ENCODE measurements around the gene PLXNA4. TPM values are rescaled to one million over a fixed set of nuclear protein-coding genes. Genes with fewer than 3 reads are reported as not detected.

PLXNA4 gene
- polyA plus RNA-seq, 2 of the 4 experiments (the other 2 are of a cell fraction) = 0.12 to 0.34 TPM

DNA sequence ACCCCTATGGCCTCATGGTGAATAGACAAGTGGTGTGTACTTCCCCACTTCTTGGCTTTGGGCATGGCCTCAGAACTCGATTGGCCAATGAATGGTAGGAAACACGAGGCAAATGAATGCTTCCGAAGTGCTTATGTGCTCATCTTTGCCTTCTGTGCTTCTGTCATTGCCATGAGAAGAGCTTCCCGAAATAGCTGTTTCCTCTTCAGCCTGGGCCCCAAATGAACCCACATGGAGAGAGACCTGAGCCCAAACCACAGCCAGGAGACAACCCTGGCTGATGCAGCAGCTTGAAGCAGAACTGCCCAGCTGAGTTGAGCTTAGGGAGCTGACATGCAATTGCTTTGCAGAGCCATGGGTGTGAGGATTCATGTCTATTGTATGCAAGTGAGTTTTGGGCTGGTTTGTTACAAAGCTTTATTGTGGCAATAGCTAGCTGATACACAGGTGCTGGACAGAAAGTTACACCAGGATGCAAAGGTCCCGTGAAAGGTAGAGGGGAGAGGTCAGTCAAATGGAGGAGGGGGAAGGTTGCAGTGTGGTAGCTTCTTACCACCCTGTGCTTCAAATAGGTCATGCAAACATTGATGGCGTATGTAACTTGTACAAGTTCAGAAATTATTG lies 328.2 kb downstream of the PLXNA4 start:
- peaks cover 14% of the 10 kb centered on the region; the same call in 2 of the 3 replicates for H3K9me3 ChIP-seq
- ChIA-PET CTCF (interaction anchor here (1.1 to 13.1 kb wide), 6 partner anchors 10 to 389 kb away, joined by 4 to 170 read pairs (median 7); no protein-coding TSS in a partner anchor), POLR2A (no interaction called here)
- WGBS (ENCODE audit: missing lambda C conversion rate) = 59% methylated on average over 6 of the region's 6 CpGs
- FAIRE-seq (no peak), ATAC-seq (no peak), DNase-seq (ENCODE audit: low read depth in 1 of 2, low spot score in 1 of 2) (no peak)
- no peak overlapping the region for H3K4me3 ChIP-seq
- no peak for TF ChIP-seq RFX5 (IDR thresholded peaks at IDR 0.05)
- no peak for TF ChIP-seq MAZ (IDR thresholded peaks at IDR 0.05; ENCODE audit: borderline replicate concordance, low read depth, low read length)
- H3K27ac ChIP-seq = no peak overlapping the region
- H3K4me2 ChIP-seq = no peak overlapping the region
- H3K4me1 ChIP-seq = peaks cover 24% of the 10 kb centered on the region

DNA sequence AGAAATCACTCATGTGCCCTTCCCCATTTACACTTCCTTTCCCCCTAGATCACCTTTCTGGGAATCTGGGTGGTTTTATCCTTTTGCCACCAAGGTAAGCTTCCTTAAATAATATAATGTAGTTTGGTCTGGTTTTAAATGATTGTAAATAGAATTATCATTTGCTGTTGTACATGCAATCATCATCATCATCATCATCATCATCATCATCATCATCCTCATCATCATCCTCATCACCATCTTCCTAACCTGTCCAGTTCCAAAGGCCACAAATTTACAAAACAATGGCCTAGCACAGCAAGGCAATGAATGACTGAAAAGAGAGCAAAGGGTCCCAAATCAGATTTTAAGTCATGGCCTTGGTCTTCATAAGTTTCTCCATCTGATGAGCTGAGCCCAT lies 329.7 kb downstream of the PLXNA4 start:
- Histone ChIP-seq H3K4me3 (no peak overlapping the region), H3K4me1 (peaks cover 20% of the 10 kb centered on the region), H3K9me3 (peaks cover 14% of the 10 kb centered on the region; the same call in 2 of the 3 replicates), H3K27ac (no peak overlapping the region), H3K4me2 (no peak overlapping the region)
- no peak for DNase-seq (ENCODE audit: low read depth in 1 of 2, low spot score in 1 of 2)
- FAIRE-seq = no peak
- ChIA-PET CTCF (interaction anchor here (1.0 to 13.1 kb wide), 4 partner anchors 20 to 388 kb away, joined by 3 to 170 read pairs (median 24); no protein-coding TSS in a partner anchor), POLR2A (interaction anchor here (0.6 kb wide), 1 partner anchor 351 kb away, joined by 3 read pairs; no protein-coding TSS in a partner anchor)
- TF ChIP-seq HOXB13 (CRISPR knock-in tag; IDR thresholded peaks at IDR 0.05; ENCODE audit: low read depth) (no peak), ZC3H11A (IDR thresholded peaks at IDR 0.05) (no peak), POLR2AphosphoS2 (conservative IDR thresholded peaks at IDR 0.05; ENCODE audit: low read length) (no peak)
- TF ChIP-seq, protein P1, sequence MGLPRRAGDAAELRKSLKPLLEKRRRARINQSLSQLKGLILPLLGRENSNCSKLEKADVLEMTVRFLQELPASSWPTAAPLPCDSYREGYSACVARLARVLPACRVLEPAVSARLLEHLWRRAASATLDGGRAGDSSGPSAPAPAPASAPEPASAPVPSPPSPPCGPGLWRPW (IDR thresholded peaks at IDR 0.05) = no peak
- no peak for ATAC-seq

DNA sequence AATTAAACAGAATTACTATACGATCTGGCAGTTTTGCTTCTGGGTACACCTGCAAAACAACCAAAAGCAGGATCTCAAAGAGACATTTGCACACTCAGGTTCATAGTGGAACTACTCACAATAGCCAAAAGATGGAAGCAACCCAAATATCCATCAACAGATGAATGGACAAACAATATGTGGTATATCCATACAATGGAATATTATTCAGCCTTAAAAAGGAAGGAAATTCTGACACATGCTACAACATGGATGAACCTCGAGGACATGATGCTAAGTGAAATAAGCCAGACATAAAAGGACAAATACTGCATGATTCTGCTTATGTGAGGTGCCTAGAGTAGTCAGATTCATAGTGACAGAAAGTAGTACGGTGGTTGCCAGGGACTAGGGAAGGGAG lies 330.7 kb downstream of the PLXNA4 start:
- Histone ChIP-seq H3K4me1 (peaks cover 10% of the 10 kb centered on the region; the same call in 2 of the 3 replicates), H3K4me3 (no peak overlapping the region), H3K4me2 (no peak overlapping the region), H3K9me3 (peaks cover 14% of the 10 kb centered on the region; the same call in 2 of the 3 replicates), H3K27ac (no peak overlapping the region)
- DNase-seq (ENCODE audit: low read depth in 1 of 2, low spot score in 1 of 2) (no peak), FAIRE-seq (no peak), ATAC-seq (no peak)
- ChIA-PET POLR2A (no interaction called here), CTCF (interaction anchor here (2.2 to 13.1 kb wide), 2 partner anchors 300 kb away, joined by 6 to 170 read pairs; no protein-coding TSS in a partner anchor)
- WGBS (ENCODE audit: missing lambda C conversion rate) = 60% methylated on average over 3 of the region's 3 CpGs
- no peak for TF ChIP-seq SMC3 (IDR thresholded peaks at IDR 0.05)
- no peak for TF ChIP-seq EP300 (IDR thresholded peaks at IDR 0.05)
- no peak for TF ChIP-seq ZC3H11A (IDR thresholded peaks at IDR 0.05)
- no peak for TF ChIP-seq ZSCAN20 (CRISPR knock-in tag; IDR thresholded peaks at IDR 0.05)
- TF ChIP-seq, protein P2, sequence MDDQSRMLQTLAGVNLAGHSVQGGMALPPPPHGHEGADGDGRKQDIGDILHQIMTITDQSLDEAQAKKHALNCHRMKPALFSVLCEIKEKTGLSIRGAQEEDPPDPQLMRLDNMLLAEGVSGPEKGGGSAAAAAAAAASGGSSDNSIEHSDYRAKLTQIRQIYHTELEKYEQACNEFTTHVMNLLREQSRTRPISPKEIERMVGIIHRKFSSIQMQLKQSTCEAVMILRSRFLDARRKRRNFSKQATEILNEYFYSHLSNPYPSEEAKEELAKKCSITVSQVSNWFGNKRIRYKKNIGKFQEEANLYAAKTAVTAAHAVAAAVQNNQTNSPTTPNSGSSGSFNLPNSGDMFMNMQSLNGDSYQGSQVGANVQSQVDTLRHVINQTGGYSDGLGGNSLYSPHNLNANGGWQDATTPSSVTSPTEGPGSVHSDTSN (IDR thresholded peaks at IDR 0.05) = no peak
- TF ChIP-seq ESRRA (IDR thresholded peaks at IDR 0.05; ENCODE audit: borderline replicate concordance, low read length) = no peak
- TF ChIP-seq MYC (IDR thresholded peaks at IDR 0.05; ENCODE audit: borderline replicate concordance, low read length) = no peak
- no peak for TF ChIP-seq NFE2L2 (conservative IDR thresholded peaks at IDR 0.05; ENCODE audit: low read length)
- no peak for TF ChIP-seq HOXB13 (CRISPR knock-in tag; IDR thresholded peaks at IDR 0.05; ENCODE audit: low read depth)
- no peak for TF ChIP-seq SREBF2 (IDR thresholded peaks at IDR 0.05)
- TF ChIP-seq RAD21 (conservative IDR thresholded peaks at IDR 0.05 in 1 of 2, IDR thresholded peaks at IDR 0.05 in 1 of 2) = no peak
- TF ChIP-seq TFCP2L1 (CRISPR knock-in tag; IDR thresholded peaks at IDR 0.05) = no peak
- TF ChIP-seq HOXA7 (CRISPR knock-in tag; IDR thresholded peaks at IDR 0.05) = no peak
- TF ChIP-seq HEYL (CRISPR knock-in tag; IDR thresholded peaks at IDR 0.05) = no peak
- TF ChIP-seq, protein P3, sequence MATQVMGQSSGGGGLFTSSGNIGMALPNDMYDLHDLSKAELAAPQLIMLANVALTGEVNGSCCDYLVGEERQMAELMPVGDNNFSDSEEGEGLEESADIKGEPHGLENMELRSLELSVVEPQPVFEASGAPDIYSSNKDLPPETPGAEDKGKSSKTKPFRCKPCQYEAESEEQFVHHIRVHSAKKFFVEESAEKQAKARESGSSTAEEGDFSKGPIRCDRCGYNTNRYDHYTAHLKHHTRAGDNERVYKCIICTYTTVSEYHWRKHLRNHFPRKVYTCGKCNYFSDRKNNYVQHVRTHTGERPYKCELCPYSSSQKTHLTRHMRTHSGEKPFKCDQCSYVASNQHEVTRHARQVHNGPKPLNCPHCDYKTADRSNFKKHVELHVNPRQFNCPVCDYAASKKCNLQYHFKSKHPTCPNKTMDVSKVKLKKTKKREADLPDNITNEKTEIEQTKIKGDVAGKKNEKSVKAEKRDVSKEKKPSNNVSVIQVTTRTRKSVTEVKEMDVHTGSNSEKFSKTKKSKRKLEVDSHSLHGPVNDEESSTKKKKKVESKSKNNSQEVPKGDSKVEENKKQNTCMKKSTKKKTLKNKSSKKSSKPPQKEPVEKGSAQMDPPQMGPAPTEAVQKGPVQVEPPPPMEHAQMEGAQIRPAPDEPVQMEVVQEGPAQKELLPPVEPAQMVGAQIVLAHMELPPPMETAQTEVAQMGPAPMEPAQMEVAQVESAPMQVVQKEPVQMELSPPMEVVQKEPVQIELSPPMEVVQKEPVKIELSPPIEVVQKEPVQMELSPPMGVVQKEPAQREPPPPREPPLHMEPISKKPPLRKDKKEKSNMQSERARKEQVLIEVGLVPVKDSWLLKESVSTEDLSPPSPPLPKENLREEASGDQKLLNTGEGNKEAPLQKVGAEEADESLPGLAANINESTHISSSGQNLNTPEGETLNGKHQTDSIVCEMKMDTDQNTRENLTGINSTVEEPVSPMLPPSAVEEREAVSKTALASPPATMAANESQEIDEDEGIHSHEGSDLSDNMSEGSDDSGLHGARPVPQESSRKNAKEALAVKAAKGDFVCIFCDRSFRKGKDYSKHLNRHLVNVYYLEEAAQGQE (IDR thresholded peaks at IDR 0.05) = no peak
- no peak for TF ChIP-seq FOXS1 (CRISPR knock-in tag; IDR thresholded peaks at IDR 0.05)

Measured in A549 (cell line).